AG08396 (cell line): ENCODE measurements around the gene TMED5.
"Not testable (repeated sequence)": the region's sequence is repeated elsewhere in the genome, so short reads cannot be mapped to it uniquely, and the experiment has no call there.

ENCODE experiments used
- DNase-seq: peaks from one replicate; pipeline ENCODE4 v3.0.0; 2012; ENCODE audit warnings: low spot score, mixed read lengths

The TMED5 gene

DNA sequence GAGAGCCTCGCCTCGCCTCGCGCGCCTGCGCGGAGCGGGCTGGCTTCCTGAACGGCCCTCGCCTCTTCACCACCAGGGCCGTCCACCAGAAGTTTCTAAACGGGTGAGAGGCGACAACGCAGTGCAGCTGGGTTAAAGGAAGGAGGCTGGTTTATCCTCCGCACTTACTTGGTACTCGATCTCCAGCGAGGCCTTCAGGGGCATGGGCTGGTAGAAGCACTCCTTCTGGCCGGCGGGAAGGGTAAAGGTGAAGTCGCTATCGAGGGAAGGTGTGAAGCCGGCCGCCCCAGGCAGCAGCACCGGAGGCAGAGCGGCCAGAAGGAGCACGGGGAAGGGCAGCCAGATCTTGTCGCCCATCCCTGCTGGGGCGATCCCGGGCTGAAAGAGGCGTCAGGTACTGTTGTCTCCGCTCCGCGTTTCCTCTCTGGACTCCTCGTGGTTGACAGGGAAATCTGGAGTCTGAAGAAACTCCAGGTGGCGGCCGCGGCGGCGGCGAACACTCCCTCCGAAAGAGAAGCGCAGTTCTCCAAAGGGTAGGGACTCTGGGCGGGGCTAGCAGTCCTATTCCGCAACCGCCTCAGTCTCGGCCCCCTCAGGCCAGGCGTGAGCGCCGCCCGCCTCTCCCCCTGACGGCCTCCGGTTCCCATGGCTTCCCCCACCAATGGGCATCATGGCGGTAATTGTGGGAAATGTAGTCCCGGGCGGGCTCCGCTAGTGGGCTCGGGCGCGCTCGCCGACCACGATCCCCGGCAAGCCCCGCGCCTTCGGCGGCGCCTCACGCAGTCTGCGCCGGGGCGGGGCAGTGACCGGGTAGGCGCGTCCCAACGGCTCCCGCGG is at the start of gene TMED5:
TMED5 (minus strand) TSS at position 528 of the 837 bp plus-strand sequence; CDS start at position 357, 171 bp downstream.
- DNase-seq: peak; percentile 94

GRCh38 chr1:93223023-93223675 is 42.9 kb upstream of the TMED5 start:
- no peak for DNase-seq

DNA sequence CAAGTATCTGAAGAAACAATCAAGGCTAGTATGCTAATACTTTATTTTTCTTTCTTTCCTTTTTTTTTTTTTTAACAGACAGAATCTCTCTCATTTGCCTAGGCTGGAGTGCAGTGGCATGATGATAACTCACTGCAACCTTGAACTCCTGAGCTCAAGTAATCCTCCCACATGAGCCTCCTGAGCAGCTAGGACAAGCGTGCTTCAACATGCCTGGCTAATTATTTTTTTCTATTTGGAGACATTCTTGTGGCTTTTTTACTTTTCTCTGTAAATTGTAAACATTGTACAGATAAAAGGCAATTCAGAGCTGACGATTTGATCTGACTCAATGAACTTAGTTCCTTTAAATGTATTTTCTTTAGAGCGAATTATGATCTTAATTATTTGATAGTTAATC is 41.7 kb upstream of the TMED5 start:
- no peak for DNase-seq

GRCh38 chr1:93220716-93221115 is 40.5 kb upstream of the TMED5 start:
- DNase-seq: not testable (repeated sequence)

DNA sequence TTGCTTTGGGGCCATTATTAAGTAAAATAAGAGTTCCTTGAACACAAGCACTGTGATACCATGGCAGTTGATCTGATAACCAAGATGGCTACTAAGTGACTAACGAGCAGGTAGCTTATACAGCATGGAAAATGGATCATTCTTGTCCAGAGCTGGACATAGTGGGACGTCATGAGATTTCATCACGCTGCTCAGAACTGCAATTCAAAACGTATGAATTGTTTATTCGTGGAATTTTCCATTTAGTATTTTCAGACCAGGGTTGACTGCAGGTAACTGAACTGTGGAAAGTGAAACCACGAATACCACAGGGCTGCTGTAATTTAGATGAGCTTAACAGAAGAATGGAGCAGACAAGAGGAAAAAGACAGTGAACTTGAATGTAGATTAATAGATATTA is 39.2 kb upstream of the TMED5 start:
- no peak for DNase-seq

- DNase-seq: no peak
Measured at GRCh38 chr1:93215322-93215721, 35.1 kb upstream of the TMED5 start.

DNA sequence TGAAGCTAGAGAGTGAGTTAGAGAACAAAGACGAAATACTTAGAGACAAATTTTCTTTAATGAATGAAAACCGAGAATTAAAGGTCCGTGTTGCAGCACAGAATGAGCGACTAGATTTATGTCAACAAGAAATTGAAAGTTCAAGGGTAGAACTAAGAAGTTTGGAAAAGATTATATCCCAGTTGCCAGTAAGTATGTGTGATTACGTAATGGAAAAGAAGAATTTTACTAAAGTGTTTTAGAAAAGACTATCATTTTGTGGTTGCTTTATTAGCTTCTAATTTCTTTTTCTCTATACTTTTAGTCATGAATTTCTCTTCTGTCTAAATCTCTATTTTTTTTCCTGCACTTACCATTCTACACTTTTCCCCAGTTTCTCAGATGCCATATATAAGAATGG is 27.0 kb upstream of the TMED5 start:
- no peak for DNase-seq

DNA sequence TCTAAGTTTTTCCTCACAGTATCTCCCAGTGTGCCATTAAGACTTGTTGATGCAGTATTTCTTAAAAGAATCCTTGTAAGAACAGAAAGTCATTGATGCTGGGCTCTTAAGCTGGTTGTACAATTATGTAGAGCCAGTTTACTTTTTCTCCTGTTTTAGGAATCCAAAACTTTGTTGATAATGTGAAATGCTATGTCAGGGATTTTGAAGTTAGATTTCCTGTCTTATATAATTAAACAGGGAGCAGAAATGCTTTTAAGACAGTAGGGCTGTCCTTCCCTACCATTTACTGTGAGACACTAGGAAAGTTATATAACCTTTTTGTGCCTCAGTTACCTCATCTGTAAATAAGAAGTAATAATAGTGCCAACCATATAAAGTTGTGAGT is 26.3 kb upstream of the TMED5 start:
- no peak for DNase-seq

GRCh38 chr1:93205892-93206566 is 25.8 kb upstream of the TMED5 start:
- no peak for DNase-seq

DNA sequence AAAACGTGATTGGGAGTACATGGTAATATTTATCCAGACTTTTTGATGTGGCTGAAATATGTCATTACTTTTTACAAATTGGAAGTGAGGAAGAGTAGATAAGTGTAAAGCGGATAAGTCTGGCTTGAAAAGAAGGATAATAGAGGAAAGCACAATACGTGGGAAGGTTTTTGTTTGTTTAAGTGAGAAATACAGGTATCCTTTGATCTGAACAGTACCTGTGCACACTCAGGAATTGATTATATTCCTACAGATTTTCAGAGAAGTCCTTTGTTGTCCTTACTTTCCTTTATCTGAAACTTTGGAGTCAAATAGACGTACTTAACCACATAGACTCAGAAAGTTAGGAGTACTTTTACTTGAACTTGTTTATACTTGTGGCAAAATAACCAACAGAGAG is 20.5 kb upstream of the TMED5 start:
- DNase-seq: no peak

- no peak for DNase-seq
Measured at GRCh38 chr1:93200086-93200620, 19.9 kb upstream of the TMED5 start.

- DNase-seq: no peak
Measured at GRCh38 chr1:93199150-93199549, 18.9 kb upstream of the TMED5 start.

- DNase-seq: peak; percentile 9
Measured at GRCh38 chr1:93196591-93196990, 16.4 kb upstream of the TMED5 start.

DNA sequence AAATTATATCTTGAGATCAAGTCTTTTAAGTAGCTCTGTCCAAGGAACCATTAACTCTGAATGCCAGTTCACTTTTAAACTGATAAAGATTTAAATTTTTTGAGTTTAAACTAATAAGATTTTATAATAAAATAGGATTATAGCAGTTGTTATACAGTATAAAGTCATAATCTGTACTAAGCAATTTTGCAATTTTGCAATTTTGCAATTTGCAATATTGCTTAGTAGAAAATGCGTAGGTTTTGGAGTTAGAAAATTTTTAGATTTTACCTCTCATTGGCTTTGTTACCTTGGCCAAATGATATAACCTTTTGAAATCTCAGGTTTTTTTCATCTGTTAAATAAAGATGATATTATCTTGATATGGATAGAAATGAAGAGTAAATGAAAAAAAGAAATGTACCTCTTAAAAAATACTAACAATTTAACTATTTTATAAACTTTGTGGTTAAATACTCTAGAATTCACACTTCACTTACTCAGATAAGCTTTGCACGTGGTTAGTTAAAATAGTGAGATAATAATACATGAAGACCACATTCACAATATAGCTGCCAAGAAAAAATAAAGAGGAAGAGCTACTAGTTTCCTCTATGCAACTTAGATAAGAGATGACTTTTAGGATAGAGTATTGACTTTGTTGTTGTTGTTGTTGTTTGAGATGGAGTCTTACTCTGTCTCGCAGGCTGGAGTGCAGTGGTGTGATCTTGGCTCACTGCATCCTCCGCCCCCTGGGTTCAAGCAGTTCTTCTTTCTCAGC is 14.2 kb upstream of the TMED5 start:
- no peak for DNase-seq

- DNase-seq: no peak
Measured at GRCh38 chr1:93190432-93190831, 10.2 kb upstream of the TMED5 start.

- DNase-seq: no peak
Measured at GRCh38 chr1:93186667-93187066, 6.5 kb upstream of the TMED5 start.

- DNase-seq: peak; percentile 12
Measured at GRCh38 chr1:93180723-93181613, 755 bp upstream of the TMED5 start, which contains the start of gene CCDC18. CCDC18 (plus strand) TSS chr1:93180724; CDS start chr1:93183362, 2,638 bp downstream.

- DNase-seq: no peak
Measured at GRCh38 chr1:93178418-93178817, 1.8 kb downstream of the TMED5 start.

DNA sequence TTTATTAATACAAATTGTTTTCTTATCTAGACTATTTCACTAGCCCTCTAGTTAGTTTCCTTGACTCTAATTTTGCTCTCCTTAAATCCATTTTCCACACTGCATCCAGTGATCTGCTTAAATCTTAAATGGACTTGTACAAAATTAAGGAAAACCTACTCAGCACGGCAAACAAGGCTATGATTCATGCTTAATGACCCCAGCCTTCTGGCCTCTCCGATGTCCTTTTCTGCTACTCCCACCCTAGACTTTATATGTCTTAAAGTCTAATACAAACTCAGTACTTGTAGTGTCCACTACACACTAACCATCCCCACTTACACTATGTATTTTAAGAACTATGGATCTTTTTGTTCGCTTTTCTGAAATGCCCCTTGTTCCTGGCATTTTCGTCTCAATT is 2.2 kb downstream of the TMED5 start:
- DNase-seq: peak; percentile 9

DNA sequence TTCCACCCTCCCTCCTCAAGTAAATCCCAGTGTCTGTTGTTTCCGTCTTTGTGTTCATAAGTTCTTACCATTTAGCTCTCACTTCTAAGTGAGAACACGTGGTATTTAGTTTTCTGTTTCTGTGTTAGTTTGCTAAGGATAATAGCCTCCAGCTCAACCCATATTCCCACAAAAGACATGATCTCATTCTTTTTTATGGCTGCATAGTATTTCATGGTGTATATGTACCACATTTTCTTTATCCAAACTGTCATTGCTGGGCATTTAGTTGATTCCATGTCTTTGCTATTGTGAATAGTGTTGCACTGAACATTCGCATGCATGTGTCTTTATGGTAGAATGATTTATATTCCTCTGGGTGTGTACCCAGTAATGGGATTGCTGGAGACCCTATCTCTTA is 5.6 kb downstream of the TMED5 start:
- not testable (repeated sequence) for DNase-seq

DNA sequence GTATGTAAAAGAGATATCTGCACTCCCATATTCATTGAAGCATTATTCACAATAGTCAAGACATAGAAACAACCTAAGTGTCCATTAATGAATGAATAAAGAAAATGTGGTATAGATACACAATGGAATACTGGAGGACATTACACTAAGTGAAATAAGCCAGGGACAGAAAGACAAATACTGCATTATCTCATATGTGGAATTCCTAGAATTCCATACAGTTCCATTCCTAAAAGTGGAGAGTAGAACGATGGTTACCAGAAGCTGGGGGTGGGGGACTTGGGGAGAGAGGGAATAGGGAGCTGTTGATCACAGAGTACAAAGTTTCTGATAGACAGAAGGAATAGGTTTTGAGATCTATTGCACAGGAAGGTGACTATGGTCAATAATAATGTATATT is 7.4 kb downstream of the TMED5 start:
- DNase-seq: no peak
